T-helper 2 cell (primary cell): ENCODE data around the gene KCNJ4.

Experiments used
- DNase-seq, 5 experiments: peaks; one replicate each; pipeline versions ENCODE4 v3.0.0 to v3.0.0-alpha.2; 2012 to 2022

Gene KCNJ4

GRCh38 chr22:38452373-38453065 lies 2.5 kb downstream of the KCNJ4 start:
- no peak for DNase-seq

DNA sequence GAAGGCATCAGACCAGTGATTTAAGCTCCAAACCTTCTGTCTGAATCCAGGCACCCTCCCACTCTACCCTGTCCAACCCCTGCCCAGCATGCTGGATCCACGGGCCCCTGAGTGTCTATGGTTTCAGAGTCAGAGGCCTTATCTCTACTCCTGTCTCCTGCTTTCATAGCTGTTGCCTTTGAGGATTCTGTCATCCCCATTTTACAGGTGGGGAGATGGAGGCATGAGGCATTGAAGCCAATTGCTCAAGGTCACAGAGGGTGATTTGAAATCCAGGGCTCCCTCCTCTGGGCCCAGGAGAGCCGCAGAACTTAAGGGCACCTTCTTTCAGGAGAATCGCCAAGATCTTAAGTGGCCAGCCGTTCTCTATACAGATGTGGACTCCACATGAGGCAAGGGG lies 3.1 kb downstream of the KCNJ4 start:
- DNase-seq: no peak

DNA sequence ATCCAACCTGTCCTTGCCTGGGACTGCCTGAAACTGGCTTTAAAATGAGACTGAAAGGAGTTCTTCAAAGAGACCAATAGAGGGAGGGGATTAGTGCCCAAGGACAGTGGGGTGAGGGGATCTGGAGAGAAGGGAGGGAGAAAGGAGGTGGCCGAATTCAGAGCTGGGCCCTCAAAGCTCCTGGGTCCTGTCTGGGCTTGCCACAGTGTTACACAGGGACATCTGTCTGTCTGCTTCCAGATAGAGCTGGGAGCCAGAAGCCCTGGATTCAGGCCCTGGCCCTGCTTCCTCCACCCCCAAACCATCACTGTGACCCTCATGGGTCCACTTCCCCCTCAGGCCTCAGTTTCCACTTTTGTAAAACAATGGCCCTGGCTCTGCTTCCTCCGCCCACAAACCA lies 3.6 kb downstream of the KCNJ4 start:
- no peak for DNase-seq

- no peak for DNase-seq
These were observed 4.7 kb downstream of the KCNJ4 start for GRCh38 chr22:38450234-38450797.

GRCh38 chr22:38449776-38450175 lies 5.2 kb downstream of the KCNJ4 start:
- DNase-seq: no peak

GRCh38 chr22:38448945-38449745 lies 5.9 kb downstream of the KCNJ4 start:
- no peak for DNase-seq

- no peak for DNase-seq
These were observed 8.9 kb downstream of the KCNJ4 start for GRCh38 chr22:38446018-38446601.

DNA sequence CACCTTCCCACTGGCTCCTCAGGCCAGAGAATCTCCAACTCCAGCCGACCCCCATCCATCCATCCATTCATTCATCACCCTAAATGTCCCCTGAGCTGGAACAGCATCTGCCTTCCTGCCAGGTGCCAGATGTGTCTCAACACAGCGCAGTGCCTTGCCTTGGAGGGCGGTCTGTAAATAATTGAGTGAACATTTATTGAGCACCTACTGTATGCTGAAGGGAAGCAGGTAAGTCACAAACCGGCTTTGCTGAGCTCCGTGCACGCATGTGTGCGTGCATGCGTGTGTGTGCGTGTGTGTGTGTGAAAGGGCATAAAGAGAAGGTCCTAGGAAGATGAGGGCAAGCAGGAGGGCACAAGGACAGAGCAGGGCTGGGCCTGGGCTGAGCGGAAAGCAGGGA lies 10.2 kb downstream of the KCNJ4 start:
- no peak for DNase-seq

- no peak for DNase-seq
These were observed 11.1 kb downstream of the KCNJ4 start for GRCh38 chr22:38443628-38444521.

GRCh38 chr22:38442967-38443627 lies 11.9 kb downstream of the KCNJ4 start:
- DNase-seq: no peak

DNA sequence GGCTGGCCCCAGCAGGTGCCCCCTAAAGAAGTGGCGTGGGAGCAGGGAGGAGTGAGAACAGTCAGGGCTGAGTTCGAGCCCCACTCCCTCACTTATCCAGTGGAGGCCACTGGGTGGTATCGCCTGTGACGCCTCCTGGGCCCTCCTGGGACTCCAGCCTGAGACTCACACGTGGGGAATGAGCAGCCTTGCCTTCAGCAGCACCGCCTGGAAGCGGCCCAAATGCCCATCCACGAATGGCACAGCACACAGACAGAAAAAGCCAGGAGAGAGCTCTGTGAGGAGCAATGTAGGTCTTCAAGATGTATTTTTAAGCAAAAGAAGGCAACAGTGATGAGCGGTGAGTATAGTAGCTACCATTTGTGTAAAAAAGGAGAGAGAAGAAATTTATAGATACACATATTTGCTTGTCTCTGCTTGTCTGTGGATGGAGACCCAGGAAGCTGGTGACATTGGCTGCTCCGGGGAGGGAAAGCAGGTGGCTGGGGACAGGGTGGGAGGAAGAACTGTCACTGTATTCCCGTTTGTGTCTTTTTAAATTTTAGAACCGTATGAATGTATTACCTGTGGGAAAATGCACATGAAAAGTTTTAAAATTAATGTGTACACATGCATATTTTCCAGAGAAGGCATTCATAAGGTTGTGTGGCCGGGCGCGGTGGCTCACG lies 13.2 kb downstream of the KCNJ4 start:
- no peak for DNase-seq

DNA sequence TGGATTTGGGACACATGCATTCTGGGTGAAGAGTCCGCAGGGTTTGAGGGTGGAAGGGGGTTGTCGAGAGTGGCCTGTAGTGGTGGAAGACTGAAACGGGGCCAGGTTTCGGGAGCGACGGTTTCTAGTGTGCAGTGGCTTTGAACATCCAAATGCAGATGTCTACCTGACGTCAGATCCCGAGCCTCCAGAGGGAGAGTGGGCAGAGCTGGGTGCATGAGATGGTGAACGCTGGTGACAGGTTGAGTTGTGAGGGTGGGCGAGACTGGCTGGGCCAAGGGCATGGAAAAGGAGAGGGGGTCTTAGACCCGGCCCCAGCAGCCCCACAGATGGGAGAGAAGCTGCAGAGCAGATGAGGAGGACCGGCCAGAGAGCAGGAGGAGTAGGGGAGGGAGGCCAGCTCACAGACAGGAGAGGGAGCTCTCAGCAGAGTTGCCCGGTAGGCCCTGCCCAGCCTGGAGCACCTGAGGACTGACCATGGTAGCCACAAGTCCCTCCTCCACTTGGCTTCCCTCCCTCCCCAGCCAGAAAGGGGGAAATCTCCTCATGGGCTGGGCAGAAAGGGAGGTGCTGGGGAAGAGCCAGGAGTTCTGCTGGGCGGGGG lies 14.2 kb downstream of the KCNJ4 start:
- DNase-seq: no peak

DNA sequence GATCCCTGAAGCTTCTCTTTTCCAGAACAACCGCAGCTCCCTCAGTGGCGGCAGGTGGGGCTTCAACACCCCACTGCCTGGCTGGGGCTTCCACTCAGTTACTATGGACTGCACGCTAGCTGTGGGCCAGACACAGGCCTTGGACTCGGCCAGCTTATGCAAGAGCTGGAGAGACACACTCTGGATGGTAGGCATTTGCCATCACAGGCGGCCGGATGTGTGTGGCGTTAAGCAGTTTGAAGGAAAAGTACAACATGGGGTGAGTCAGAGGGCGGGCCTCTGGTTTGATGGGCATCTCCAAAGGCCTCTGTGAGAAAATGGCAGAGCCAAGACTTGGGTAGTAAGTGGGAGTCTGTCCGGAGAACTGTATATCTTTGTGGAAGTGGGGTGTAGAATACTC lies 17.6 kb downstream of the KCNJ4 start:
- no peak for DNase-seq

DNA sequence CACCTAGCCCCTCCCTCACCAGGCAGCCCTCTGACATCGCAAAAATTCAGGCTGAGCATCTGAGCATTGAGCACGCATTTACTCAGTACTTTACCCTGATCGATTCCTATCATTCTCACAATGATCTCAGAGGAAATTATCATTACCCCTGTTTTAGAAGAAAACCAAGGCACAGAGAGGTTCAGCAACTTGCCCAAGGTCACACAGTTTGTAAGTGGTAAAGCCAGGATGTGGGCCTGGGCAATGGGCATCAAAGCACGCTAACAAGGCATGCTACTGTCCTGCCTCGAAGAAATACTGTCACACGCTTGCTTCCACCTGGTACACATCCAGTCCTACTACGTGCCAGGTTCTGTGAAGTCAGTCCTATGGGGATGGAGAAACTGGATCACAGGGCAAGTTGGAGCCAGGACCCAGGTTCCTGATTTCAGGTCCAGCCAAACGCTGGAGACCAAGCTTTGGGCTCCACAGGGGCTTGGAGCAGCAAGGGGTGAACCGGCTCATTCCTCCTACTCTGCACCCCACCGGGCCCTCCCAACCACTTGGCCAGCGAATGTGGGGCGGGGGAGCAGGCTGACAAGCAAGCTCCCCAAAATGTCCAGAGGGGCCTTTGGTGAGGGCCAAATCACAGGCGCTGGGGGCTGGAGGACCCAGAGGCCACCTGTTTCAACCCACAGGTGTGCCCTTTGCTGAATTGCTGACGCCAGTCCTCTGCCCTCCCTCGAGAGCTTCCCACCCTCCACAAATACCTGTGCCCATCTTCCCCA lies 18.2 kb downstream of the KCNJ4 start:
- DNase-seq: no peak

- DNase-seq: no peak
These were observed 19.0 kb downstream of the KCNJ4 start for GRCh38 chr22:38435965-38436364.

- no peak for DNase-seq
These were observed 20.0 kb downstream of the KCNJ4 start for GRCh38 chr22:38435010-38435409.

GRCh38 chr22:38433871-38434270 lies 21.1 kb downstream of the KCNJ4 start:
- DNase-seq: no peak

- no peak for DNase-seq
These were observed 22.7 kb downstream of the KCNJ4 start for GRCh38 chr22:38432264-38432663.

DNA sequence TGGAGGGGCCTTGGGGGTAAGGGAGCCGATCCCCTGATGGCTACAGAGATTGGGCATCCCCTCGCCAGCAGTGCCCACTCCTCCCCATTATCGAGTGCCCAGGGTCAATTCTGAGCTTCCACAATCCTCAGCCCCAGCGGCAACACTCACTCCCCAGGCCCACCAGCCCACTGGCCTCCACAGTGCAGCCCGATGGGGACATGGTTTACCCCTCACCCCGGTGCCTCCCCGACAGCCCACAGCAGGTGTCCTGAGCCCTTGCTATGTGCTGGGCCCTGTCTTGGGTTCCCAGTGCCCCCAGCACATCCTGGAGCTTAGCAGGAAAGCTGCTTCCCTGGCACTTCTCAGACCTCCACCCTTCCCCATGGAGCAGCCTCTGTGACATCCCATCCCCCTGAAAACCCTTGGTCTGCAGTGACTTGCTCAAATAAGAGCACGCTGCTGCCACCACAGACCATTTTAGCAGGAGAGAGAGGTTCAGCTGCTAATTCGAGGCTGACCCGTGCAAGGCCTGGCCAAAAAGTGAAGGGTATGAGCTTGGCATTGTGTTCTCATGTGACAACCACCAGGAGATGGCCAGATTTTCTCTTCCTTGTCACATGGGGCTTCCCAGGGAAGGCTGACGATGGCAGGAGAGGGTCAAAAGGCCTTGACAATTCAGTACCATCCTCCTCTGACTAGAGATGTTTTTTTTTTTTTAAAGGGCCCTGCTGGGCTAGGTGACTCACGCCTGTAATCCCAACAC lies 23.6 kb downstream of the KCNJ4 start:
- no peak for DNase-seq
